Keratinocyte (primary cell): ENCODE results near the gene KRTAP12-1.

Experiments
- CTCF ChIP-seq, 3 experiments: IDR thresholded peaks in 1 of 3; conservative IDR thresholded peaks in 1 of 3; optimal IDR thresholded peaks in 1 of 3; 2 replicates in 2 of 3; 3 replicates in 1 of 3; pipeline versions ENCODE3 to v1.5.1; 2011; ENCODE audit warnings: low read length in 3 of 3, mild to moderate bottlenecking in 3 of 3, moderate library complexity in 2 of 3, control low read depth in 1 of 3, inconsistent platforms in 1 of 3; ENCODE audit not compliant: insufficient read depth in 2 of 3; ENCODE audit errors: extremely low read depth in 1 of 3
- EZH2 ChIP-seq: IDR thresholded peaks from one replicate; pipeline ENCODE4 v1.6.1; 2012; ENCODE audit warnings: inconsistent platforms, mild to moderate bottlenecking, low read length, moderate library complexity

GRCh38 chr21:44710294-44710665, 28.3 kb upstream of the KRTAP12-1 start:
- TF ChIP-seq CTCF (optimal IDR thresholded peaks at IDR 0.05 in 1 of 3, IDR thresholded peaks at IDR 0.05 in 1 of 3, conservative IDR thresholded peaks at IDR 0.05 in 1 of 3; ENCODE audit: extremely low read depth in 1 of 3, insufficient read depth in 2 of 3, low read length in 3 of 3) (no peak), EZH2 (no peak)
